ENCODE measurements around the gene AMBRA1. TPM values are rescaled to one million over a fixed set of nuclear protein-coding genes. Genes with fewer than 3 reads are reported as not detected.

Gene AMBRA1
- total and polyA plus RNA-seq, 2 donors (not counting 3 experiments of a cell fraction or from before 2014, with no cell fraction given) = 18.4 to 32.4 TPM

DNA sequence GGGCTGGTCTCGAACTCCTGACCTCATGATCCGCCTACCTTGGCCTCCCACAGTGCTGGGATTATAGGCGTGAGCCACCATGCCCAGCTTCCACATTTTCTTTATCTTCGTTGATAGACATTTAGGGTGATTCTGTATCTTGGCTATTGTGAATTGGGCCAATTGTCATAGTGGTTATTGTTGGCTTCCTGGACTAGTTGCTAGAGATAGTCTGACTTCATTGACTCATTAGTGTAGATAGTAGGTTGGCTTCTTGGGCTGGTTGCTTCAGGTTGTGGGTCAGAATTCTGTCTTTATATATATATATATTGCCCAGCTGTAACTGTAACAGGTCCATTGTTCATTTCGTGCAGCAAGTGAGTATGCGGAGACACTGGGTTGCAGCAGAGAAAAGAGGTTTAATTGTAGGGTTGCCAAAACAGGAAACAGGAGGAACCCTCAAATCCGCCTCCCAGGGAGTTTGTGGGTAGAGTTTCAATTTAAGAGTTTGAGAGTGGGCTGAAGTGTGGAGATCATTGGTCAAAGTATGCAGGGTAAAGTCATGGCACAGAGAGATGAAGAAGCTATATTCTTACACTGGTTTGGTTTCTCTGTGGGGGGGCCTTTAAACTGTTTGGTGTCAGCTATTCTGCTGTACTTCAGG, 45.5 kb upstream of the AMBRA1 start:
- no TSS peak for BruUV-seq (replicated peaks)
- no peak overlapping the region for H3K4me3 ChIP-seq (replicated peaks in 1 of 3; ENCODE audit: insufficient read depth in 1 of 3, low read depth in 1 of 3, low read length in 3 of 3)
- no peak overlapping the region for H3K27ac ChIP-seq (ENCODE audit: insufficient read depth, low read depth, low read length)
- no peak overlapping the region for H3K9ac ChIP-seq (replicated peaks; ENCODE audit: extremely low read depth, insufficient read depth, low read length)
- no peaks in the 10 kb centered on the region for H3K27me3 ChIP-seq (ENCODE audit: control insufficient read depth in 2 of 2, insufficient read depth in 2 of 2, low read length in 2 of 2)
- no peaks in the 10 kb centered on the region for H4K20me1 ChIP-seq (replicated peaks; ENCODE audit: control insufficient read depth, extremely low read depth, insufficient read depth, low read length)
- H3K36me3 ChIP-seq (ENCODE audit: control insufficient read depth in 2 of 2, extremely low read depth in 1 of 2, insufficient read depth in 2 of 2, low read length in 2 of 2) = no peaks in the 10 kb centered on the region
- no peaks in the 10 kb centered on the region for H3K9me3 ChIP-seq (replicated peaks; ENCODE audit: control insufficient read depth, insufficient read depth, low read length)
- ChIA-PET POLR2A (no interaction called here), CTCF (interaction anchor here (0.6 kb wide), 1 partner anchor 955 kb away, joined by 3 read pairs; the partner anchor contains the start of gene C1QTNF4)
- no peak overlapping the region for H2AFZ ChIP-seq (ENCODE audit: low read depth, low read length)
- DNase-seq (ENCODE audit: low read depth, low spot score) (no peak), FAIRE-seq (no peak)
- intact Hi-C loops (cut with micrococcal nuclease) (no loop called here), dilution Hi-C loops (cut with MboI; ENCODE audit: extremely low pct_ligation_motif_present, low sequenced_read_pairs) (no loop called here)
- TF ChIP-seq POLR2AphosphoS5 (IDR thresholded peaks at IDR 0.05; ENCODE audit: insufficient read depth, low read depth, low read length) = no peak
- TF ChIP-seq EZH2 (IDR thresholded peaks at IDR 0.05; ENCODE audit: borderline replicate concordance, low read depth, low read length, severe bottlenecking) = no peak
- TF ChIP-seq FOS (IDR thresholded peaks at IDR 0.05; ENCODE audit: borderline replicate concordance, insufficient read depth, low read length) = no peak
- no peak for TF ChIP-seq JUN (IDR thresholded peaks at IDR 0.05; ENCODE audit: borderline replicate concordance, insufficient read depth, insufficient read length, low read depth)
- no peaks in the 10 kb centered on the region for H3K79me2 ChIP-seq (ENCODE audit: control insufficient read depth, insufficient read depth, low read length)
- H3K4me1 ChIP-seq (ENCODE audit: control insufficient read depth, extremely low read depth, insufficient read depth, low read length) = no peaks in the 10 kb centered on the region
- H3K9me1 ChIP-seq (replicated peaks; ENCODE audit: control insufficient read depth, extremely low read depth, insufficient read depth, low read length) = no peaks in the 10 kb centered on the region
- H3K4me2 ChIP-seq (ENCODE audit: insufficient read depth, low read length) = no peak overlapping the region

DNA sequence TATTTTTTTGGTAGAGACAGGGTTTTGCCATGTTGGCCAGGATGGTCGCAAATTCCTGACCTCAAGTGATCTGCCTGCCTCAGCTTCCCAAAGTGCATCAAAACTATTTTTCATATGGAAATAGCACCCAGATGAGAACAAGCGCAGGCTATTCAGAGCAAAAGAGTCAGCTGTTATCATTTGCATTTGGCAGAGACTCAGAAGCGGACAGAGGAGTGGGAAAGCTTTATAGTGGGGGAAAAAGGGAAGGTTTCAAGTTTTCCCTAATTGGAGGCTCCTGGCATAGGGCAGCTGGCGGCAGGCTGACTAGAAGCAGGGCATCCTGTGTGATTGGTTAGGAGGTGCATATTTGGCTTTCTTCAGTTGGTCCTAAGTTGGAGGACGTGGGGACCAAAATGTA, 43.7 kb upstream of the AMBRA1 start:
- H3K4me1 ChIP-seq (ENCODE audit: control insufficient read depth, extremely low read depth, insufficient read depth, low read length) = no peaks in the 10 kb centered on the region
- FAIRE-seq = no peak
- H3K9me1 ChIP-seq (replicated peaks; ENCODE audit: control insufficient read depth, extremely low read depth, insufficient read depth, low read length) = no peaks in the 10 kb centered on the region
- intact Hi-C loops (cut with micrococcal nuclease) = no loop called here
- CTCF ChIA-PET = interaction anchor here (1.2 to 1.5 kb wide), 2 partner anchors 12 to 19 kb away, joined by 3 to 5 read pairs; no protein-coding TSS in a partner anchor
- no peak overlapping the region for H2AFZ ChIP-seq (ENCODE audit: low read depth, low read length)
- peaks cover 0 to 1% of the 10 kb centered on the region in 2 experiments for H3K36me3 ChIP-seq (ENCODE audit: control insufficient read depth in 2 of 2, extremely low read depth in 1 of 2, insufficient read depth in 2 of 2, low read length in 2 of 2)
- no peak overlapping the region for H3K9ac ChIP-seq (replicated peaks; ENCODE audit: extremely low read depth, insufficient read depth, low read length)
- H3K27me3 ChIP-seq (ENCODE audit: control insufficient read depth in 2 of 2, insufficient read depth in 2 of 2, low read length in 2 of 2) = no peaks in the 10 kb centered on the region
- H3K4me3 ChIP-seq (replicated peaks in 1 of 3; ENCODE audit: insufficient read depth in 1 of 3, low read depth in 1 of 3, low read length in 3 of 3) = no peak overlapping the region
- no peak for DNase-seq (ENCODE audit: low read depth, low spot score)
- TF ChIP-seq, protein P1, sequence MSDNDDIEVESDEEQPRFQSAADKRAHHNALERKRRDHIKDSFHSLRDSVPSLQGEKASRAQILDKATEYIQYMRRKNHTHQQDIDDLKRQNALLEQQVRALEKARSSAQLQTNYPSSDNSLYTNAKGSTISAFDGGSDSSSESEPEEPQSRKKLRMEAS (IDR thresholded peaks at IDR 0.05; ENCODE audit: insufficient read depth, insufficient read length) = no peak
- TF ChIP-seq GATA2 (IDR thresholded peaks at IDR 0.05; ENCODE audit: insufficient read depth, insufficient read length, low read depth, low read length) (no peak), FOS (IDR thresholded peaks at IDR 0.05; ENCODE audit: borderline replicate concordance, insufficient read depth, low read length) (no peak), JUN (IDR thresholded peaks at IDR 0.05; ENCODE audit: borderline replicate concordance, insufficient read depth, insufficient read length, low read depth) (no peak), EZH2 (IDR thresholded peaks at IDR 0.05; ENCODE audit: borderline replicate concordance, low read depth, low read length, severe bottlenecking) (no peak), MYC (IDR thresholded peaks at IDR 0.05; ENCODE audit: low read depth, low read length) (no peak)
- POLR2A ChIA-PET = no interaction called here
- no peak overlapping the region for H3K4me2 ChIP-seq (ENCODE audit: insufficient read depth, low read length)
- no TSS peak for BruUV-seq (replicated peaks)
- dilution Hi-C loops (cut with MboI; ENCODE audit: extremely low pct_ligation_motif_present, low sequenced_read_pairs) = no loop called here
- H3K27ac ChIP-seq (ENCODE audit: insufficient read depth, low read depth, low read length) = no peak overlapping the region
- H4K20me1 ChIP-seq (replicated peaks; ENCODE audit: control insufficient read depth, extremely low read depth, insufficient read depth, low read length) = no peaks in the 10 kb centered on the region
- no peaks in the 10 kb centered on the region for H3K9me3 ChIP-seq (replicated peaks; ENCODE audit: control insufficient read depth, insufficient read depth, low read length)
- no peaks in the 10 kb centered on the region for H3K79me2 ChIP-seq (ENCODE audit: control insufficient read depth, insufficient read depth, low read length)
